HepG2 (cell line): ENCODE measurements around the gene ZNF575.

Experiments
- CTCF ChIP-seq: sonication (generic); formaldehyde crosslinking; IDR thresholded peaks from 2 replicates; pipeline ENCODE4 v1.5.0; 2020; ENCODE audit warnings: mild to moderate bottlenecking, missing genetic modification reagents, moderate library complexity
- STAT5B ChIP-seq: sonication (generic); formaldehyde crosslinking; IDR thresholded peaks from 2 replicates; pipeline ENCODE4 v1.4.0; 2020; ENCODE audit warnings: missing genetic modification reagents
- ZFP36 ChIP-seq: fragments of 150-350 bp; IDR thresholded peaks from 2 replicates; pipeline ENCODE4 v1.6.1; 2018; ENCODE audit warnings: borderline replicate concordance, low read length, low read depth; ENCODE audit not compliant: partially characterized antibody

GRCh38 chr19:43533546-43534304 lies 737 bp downstream of the ZNF575 start:
- TF ChIP-seq STAT5B (no peak), ZFP36 (no peak), CTCF (CRISPR knock-in tag) (no peak)
